Endothelial cell (in vitro differentiated cells): ENCODE results near the gene CUBN. TPM values are rescaled to one million over a fixed set of nuclear protein-coding genes. Genes with fewer than 3 reads are reported as not detected.

Experiments
- DNase-seq: peaks from one replicate; pipeline ENCODE4 v3.0.0; 2021; ENCODE audit warnings: low spot score
- H3K27ac Mint-ChIP-seq: one replicate; pipeline ENCODE4 v1.8.0; 2021; ENCODE audit warnings: mixed read lengths, inconsistent platforms; ENCODE audit not compliant: unreplicated experiment
- H3K27me3 Mint-ChIP-seq: one replicate; pipeline ENCODE4 v1.8.0; 2021; ENCODE audit warnings: mild to moderate bottlenecking, moderate library complexity, mixed read lengths, inconsistent platforms; ENCODE audit not compliant: unreplicated experiment
- H3K36me3 Mint-ChIP-seq: one replicate; pipeline ENCODE4 v1.8.0; 2021; ENCODE audit warnings: mild to moderate bottlenecking, low read depth, mixed read lengths, inconsistent platforms; ENCODE audit not compliant: unreplicated experiment
- H3K4me1 Mint-ChIP-seq: one replicate; pipeline ENCODE4 v1.8.0; 2021; ENCODE audit warnings: mild to moderate bottlenecking, mixed read lengths, inconsistent platforms; ENCODE audit not compliant: unreplicated experiment
- H3K4me3 Mint-ChIP-seq: one replicate; pipeline ENCODE4 v1.8.0; 2021; ENCODE audit warnings: mild to moderate bottlenecking, mixed read lengths, inconsistent platforms; ENCODE audit not compliant: unreplicated experiment
- H3K9me3 Mint-ChIP-seq: one replicate; pipeline ENCODE4 v1.8.0; 2021; ENCODE audit warnings: mixed read lengths, inconsistent platforms; ENCODE audit not compliant: unreplicated experiment
- total RNA-seq: library from RNA; stranded (reverse); fragmentation: NEBNext Ultra II Directional; extraction: Animal tissue kit (Norgen Biotek cat#: 25700); gene quantifications from one replicate; pipeline ENCODE4 v1.2.1, GENCODE V29; 2021; ENCODE audit not compliant: unreplicated experiment
- TF ChIP-seq, protein P1 (sequence below): fragments of 200-600 bp; sonication (generic); IDR thresholded peaks from one replicate; pipeline ENCODE4 v1.5.0; 2021; ENCODE audit warnings: antibody characterized with exemption; ENCODE audit not compliant: unreplicated experiment

The CUBN gene
- total RNA-seq, 1 donor from 2014 or later, result 8.8 TPM

DNA sequence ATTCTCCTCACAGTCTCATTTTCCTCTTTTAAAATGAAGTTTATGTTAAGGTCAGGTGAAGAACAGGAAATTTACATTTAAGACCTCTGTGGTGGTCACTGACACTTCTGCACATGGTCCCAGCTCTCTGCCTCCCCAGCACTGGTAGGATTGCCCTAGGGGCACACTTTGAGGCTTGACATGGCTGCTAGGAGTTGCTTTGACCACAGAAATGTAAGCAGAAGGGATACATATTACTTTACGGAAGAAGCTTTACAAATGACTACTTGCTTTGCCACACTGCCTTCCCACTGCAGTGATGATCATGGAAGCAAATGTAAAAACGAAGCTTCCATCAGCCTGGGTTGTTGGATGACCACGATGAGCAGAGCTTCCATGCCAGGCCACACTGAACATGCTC is 259.3 kb downstream of the CUBN start:
- H3K4me3 Mint-ChIP-seq, result no peak overlapping the region
- H3K27ac Mint-ChIP-seq, result no peak overlapping the region
- TF ChIP-seq, protein P1, sequence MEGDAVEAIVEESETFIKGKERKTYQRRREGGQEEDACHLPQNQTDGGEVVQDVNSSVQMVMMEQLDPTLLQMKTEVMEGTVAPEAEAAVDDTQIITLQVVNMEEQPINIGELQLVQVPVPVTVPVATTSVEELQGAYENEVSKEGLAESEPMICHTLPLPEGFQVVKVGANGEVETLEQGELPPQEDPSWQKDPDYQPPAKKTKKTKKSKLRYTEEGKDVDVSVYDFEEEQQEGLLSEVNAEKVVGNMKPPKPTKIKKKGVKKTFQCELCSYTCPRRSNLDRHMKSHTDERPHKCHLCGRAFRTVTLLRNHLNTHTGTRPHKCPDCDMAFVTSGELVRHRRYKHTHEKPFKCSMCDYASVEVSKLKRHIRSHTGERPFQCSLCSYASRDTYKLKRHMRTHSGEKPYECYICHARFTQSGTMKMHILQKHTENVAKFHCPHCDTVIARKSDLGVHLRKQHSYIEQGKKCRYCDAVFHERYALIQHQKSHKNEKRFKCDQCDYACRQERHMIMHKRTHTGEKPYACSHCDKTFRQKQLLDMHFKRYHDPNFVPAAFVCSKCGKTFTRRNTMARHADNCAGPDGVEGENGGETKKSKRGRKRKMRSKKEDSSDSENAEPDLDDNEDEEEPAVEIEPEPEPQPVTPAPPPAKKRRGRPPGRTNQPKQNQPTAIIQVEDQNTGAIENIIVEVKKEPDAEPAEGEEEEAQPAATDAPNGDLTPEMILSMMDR, result no peak
- H3K27me3 Mint-ChIP-seq, result peaks cover 3% of the 10 kb centered on the region
- DNase-seq, result no peak
- peaks cover 16% of the 10 kb centered on the region for H3K4me1 Mint-ChIP-seq
- H3K36me3 Mint-ChIP-seq, result peaks cover 3% of the 10 kb centered on the region
- no peaks in the 10 kb centered on the region for H3K9me3 Mint-ChIP-seq

DNA sequence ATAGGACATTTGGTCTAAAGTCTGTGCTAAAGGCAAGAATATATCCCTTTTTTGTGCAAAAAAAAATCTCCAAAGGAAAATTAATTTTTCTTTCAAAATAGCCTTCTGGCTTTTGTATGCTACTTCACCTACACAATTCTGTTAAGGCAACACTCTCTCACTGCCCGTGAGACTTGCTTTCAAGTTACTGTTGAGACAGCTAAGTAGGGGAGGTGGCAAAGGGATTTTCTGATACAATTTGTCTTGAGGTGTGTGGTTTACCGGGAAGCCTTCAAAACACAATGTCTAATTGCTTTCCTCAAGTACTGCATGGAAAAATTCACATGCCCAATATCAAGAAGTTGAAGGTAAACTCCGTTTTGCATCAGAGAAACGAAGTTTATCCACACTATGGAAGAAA is 261.6 kb downstream of the CUBN start:
- H3K36me3 Mint-ChIP-seq, result no peaks in the 10 kb centered on the region
- TF ChIP-seq, protein P1, result no peak
- H3K27ac Mint-ChIP-seq, result no peak overlapping the region
- no peaks in the 10 kb centered on the region for H3K9me3 Mint-ChIP-seq
- no peak overlapping the region for H3K4me3 Mint-ChIP-seq
- DNase-seq, result no peak
- peaks cover 23% of the 10 kb centered on the region for H3K4me1 Mint-ChIP-seq
- H3K27me3 Mint-ChIP-seq, result peaks cover 3% of the 10 kb centered on the region

DNA sequence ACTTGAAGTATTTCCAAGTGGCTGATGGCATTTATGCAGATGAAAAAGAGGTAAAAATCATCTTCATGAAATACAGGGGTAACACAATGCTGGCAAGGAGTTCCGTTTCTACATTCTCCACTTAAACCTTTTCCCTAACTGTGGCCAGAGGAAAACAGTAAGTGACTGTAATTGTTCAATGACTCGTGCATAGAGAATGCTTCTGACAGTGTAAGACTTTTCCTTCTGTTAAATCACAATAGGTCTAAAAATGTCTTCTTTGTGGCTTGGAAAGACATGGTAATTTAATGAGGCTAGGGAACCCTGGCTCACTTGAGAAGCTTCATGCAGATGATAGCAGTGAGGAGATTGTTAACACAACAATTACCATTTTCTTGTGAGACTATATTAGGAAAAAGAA is 262.1 kb downstream of the CUBN start:
- peaks cover 3% of the 10 kb centered on the region for H3K27me3 Mint-ChIP-seq
- TF ChIP-seq, protein P1, result no peak
- H3K27ac Mint-ChIP-seq, result peak overlapping the region; percentile 58
- no peaks in the 10 kb centered on the region for H3K36me3 Mint-ChIP-seq
- peaks cover 26% of the 10 kb centered on the region for H3K4me1 Mint-ChIP-seq
- no peaks in the 10 kb centered on the region for H3K9me3 Mint-ChIP-seq
- no peak for DNase-seq
- no peak overlapping the region for H3K4me3 Mint-ChIP-seq

DNA sequence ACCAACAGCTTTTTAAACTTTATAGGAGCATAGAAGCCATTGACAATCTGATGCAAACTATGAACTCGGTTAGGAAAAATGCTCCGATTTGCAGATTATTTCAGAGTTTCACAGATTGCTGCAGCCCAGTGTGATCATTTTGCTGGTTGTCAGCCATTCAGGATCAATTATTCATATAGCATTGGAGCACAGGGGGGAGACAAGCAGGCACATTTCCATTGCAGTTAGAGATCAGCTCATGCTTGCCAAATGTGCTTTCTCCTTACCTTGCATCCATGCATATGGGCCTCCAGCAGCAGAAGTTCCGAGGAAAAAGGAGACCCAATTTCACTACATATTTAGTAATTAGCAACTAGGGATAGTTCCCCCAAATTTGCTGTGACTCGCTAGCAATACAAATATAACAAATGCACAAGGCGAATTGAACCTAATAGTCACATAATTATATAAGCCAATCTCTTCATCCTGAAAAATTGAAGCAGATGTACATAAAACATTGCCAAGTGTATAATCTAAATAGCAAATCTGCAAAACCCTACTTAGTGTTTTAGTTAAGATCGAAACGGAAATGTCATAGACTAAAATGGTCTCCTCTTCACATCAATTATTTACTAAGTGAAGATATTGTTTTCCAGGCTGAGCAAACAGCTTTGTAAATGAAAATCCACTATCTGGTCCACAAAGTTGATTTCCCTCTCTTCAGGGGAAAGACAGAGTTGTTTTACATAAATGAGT is 262.9 kb downstream of the CUBN start:
- H3K9me3 Mint-ChIP-seq, result no peaks in the 10 kb centered on the region
- H3K27me3 Mint-ChIP-seq, result peaks cover 3% of the 10 kb centered on the region
- no peak for DNase-seq
- no peak overlapping the region for H3K27ac Mint-ChIP-seq
- TF ChIP-seq, protein P1, result no peak
- peaks cover 26% of the 10 kb centered on the region for H3K4me1 Mint-ChIP-seq
- no peak overlapping the region for H3K4me3 Mint-ChIP-seq
- peaks cover 3% of the 10 kb centered on the region for H3K36me3 Mint-ChIP-seq

DNA sequence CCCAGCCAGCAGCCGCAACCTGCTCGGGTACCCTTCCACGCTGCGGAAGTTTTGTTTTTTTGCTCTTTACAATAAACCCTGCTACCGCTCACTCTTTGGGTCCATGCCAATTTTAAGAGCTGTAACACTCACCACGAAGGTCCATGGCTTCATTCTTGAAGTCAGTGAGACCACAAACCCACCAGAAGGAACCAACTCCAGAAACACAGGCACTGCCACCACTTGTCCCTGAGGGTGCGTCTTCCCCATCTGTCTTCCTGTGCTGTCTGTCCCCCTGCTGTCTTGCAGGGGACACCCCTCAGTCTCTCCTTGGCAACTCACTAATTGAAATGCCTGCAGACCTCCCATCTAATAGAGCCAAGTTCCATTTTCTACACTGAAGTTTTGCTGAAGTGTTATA is 263.8 kb downstream of the CUBN start:
- no peak overlapping the region for H3K27ac Mint-ChIP-seq
- DNase-seq, result no peak
- H3K4me1 Mint-ChIP-seq, result peaks cover 26% of the 10 kb centered on the region
- TF ChIP-seq, protein P1, result no peak
- peaks cover 3% of the 10 kb centered on the region for H3K27me3 Mint-ChIP-seq
- H3K36me3 Mint-ChIP-seq, result peaks cover 3% of the 10 kb centered on the region
- H3K4me3 Mint-ChIP-seq, result no peak overlapping the region
- H3K9me3 Mint-ChIP-seq, result no peaks in the 10 kb centered on the region
